ENCODE results near the gene FNBP1. TPM values are rescaled to one million over a fixed set of nuclear protein-coding genes. Genes with fewer than 3 reads are reported as not detected.

Gene FNBP1
- total RNA-seq, 1 experiment from 2014 or later = 80.7 TPM

DNA sequence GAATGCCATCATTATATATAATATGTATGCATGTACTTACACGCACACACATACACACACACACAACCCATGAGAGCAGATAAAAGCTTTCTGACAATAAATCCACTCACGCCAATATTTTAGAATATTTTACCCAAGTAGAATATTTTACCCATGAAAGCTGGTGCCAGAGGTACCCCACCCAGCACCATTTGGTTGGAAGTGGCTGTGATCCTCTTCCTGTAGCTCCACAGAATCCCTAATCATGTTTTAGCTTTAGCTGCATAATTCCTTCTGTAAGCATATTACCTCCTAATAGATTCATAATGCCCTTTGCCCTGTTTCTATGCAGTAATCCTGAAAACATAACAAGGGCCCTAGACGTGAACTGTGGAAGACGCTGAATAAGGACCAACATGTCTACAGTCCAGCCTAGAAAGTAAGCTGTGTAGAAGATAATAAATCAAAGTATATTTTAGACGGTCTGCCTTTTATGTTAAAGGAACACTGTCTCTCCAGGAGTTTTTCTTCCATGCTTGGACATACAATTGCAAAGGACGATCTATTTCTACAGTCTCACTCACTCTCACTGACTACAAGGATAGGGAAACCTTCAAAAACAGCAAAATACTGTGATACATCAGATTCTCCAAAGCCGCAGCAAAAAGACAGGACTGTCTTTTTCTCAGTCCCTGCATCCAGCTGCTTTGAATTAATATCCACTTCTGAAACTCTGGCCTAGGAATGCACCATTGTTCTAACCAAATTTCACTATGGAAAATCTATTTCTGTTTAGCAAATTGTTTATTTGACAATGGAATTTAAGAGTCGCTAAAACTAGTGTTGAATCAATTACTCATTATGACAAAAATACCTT is 109.6 kb downstream of the FNBP1 start:
- POLR2A ChIA-PET (ENCODE audit: unreplicated experiment) = interaction anchor here (0.5 kb wide), 1 partner anchor 12 kb away, joined by 3 read pairs; no protein-coding TSS in a partner anchor
- no peaks in the 10 kb centered on the region for H3K9me3 ChIP-seq (ENCODE audit: insufficient read depth, low read depth)
- no peaks in the 10 kb centered on the region for H3K4me1 ChIP-seq (replicated peaks; ENCODE audit: insufficient read depth)
- intact Hi-C loops (cut with micrococcal nuclease; ENCODE audit: unreplicated experiment) = no loop called here
- no peaks in the 10 kb centered on the region for H3K27me3 ChIP-seq (ENCODE audit: insufficient read depth, low read depth)
- TF ChIP-seq, protein P1, sequence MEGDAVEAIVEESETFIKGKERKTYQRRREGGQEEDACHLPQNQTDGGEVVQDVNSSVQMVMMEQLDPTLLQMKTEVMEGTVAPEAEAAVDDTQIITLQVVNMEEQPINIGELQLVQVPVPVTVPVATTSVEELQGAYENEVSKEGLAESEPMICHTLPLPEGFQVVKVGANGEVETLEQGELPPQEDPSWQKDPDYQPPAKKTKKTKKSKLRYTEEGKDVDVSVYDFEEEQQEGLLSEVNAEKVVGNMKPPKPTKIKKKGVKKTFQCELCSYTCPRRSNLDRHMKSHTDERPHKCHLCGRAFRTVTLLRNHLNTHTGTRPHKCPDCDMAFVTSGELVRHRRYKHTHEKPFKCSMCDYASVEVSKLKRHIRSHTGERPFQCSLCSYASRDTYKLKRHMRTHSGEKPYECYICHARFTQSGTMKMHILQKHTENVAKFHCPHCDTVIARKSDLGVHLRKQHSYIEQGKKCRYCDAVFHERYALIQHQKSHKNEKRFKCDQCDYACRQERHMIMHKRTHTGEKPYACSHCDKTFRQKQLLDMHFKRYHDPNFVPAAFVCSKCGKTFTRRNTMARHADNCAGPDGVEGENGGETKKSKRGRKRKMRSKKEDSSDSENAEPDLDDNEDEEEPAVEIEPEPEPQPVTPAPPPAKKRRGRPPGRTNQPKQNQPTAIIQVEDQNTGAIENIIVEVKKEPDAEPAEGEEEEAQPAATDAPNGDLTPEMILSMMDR (conservative IDR thresholded peaks at IDR 0.05) = no peak
- TF ChIP-seq EZH2 (IDR thresholded peaks at IDR 0.05; ENCODE audit: low read depth) = no peak
- H3K4me2 ChIP-seq = no peak overlapping the region
- no TSS peak for BruUV-seq (replicated peaks)
- H3F3A ChIP-seq (ENCODE audit: insufficient read depth, low read depth) = no peaks in the 10 kb centered on the region
- no peak overlapping the region for H2AFZ ChIP-seq
- no peaks in the 10 kb centered on the region for H3K9me2 ChIP-seq (ENCODE audit: insufficient read depth)
- no peak overlapping the region for H3K4me3 ChIP-seq
- no peak overlapping the region for H3K27ac ChIP-seq
- H3K79me2 ChIP-seq (ENCODE audit: low read depth) = no peaks in the 10 kb centered on the region
- CTCF ChIA-PET = interaction anchor here (0.6 kb wide), 1 partner anchor 115 kb away, joined by 8 read pairs; no protein-coding TSS in a partner anchor
- DNase-seq = no peak
- H3K36me3 ChIP-seq (ENCODE audit: low read depth) = no peaks in the 10 kb centered on the region
- no peaks in the 10 kb centered on the region for H4K20me1 ChIP-seq (ENCODE audit: insufficient read depth)

DNA sequence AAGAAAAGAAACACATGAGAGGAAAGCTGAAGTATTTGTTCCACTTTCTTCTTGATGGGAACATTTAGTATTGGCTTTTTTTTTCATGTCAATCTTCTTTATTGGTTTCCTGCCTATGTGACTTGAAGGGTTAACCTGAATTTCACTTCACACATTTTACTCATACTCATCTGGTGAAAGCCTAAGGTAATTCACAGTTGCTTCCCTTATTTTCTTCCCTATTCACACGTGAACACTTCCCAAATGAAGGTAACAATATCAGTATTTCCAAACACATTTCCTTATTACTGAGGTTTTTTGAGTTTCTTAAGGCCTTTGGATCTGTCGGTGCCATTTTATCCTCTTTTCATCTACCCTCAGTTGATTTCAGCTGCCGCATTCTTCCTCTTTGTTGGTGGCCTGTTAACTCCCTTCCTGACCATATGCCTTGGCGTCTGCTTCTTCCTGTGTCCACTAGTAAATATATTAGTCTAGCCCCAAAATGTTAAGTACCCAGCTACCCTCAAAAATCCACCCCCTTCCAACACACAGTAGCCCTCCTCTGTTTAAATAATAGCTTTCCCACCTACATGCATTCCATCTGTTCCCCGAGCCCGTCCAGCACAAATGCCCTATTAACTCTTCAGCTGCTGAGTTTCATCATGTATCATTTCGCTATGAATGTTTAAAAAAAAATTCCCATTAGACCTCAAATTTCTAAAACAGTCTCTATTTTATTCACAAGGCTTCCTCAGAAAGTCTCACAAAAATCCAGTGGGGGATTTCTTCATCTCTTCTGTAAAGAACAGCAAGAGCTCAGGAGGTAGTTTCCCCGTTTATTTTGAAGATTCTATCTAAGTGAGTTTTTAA is 110.5 kb downstream of the FNBP1 start:
- Histone ChIP-seq H3K27ac (no peak overlapping the region), H2AFZ (no peak overlapping the region), H4K20me1 (ENCODE audit: insufficient read depth) (no peaks in the 10 kb centered on the region), H3K4me1 (replicated peaks; ENCODE audit: insufficient read depth) (no peaks in the 10 kb centered on the region), H3K4me2 (no peak overlapping the region), H3K4me3 (no peak overlapping the region), H3K36me3 (ENCODE audit: low read depth) (no peaks in the 10 kb centered on the region), H3K9me2 (ENCODE audit: insufficient read depth) (no peaks in the 10 kb centered on the region), H3F3A (ENCODE audit: insufficient read depth, low read depth) (no peaks in the 10 kb centered on the region), H3K79me2 (ENCODE audit: low read depth) (no peaks in the 10 kb centered on the region), H3K27me3 (ENCODE audit: insufficient read depth, low read depth) (no peaks in the 10 kb centered on the region), H3K9me3 (ENCODE audit: insufficient read depth, low read depth) (no peaks in the 10 kb centered on the region)
- intact Hi-C loops (cut with micrococcal nuclease; ENCODE audit: unreplicated experiment) = no loop called here
- CTCF ChIA-PET = no interaction called here
- TF ChIP-seq, protein P1 (conservative IDR thresholded peaks at IDR 0.05) = no peak
- BruUV-seq (replicated peaks) = no TSS peak
- POLR2A ChIA-PET (ENCODE audit: unreplicated experiment) = no interaction called here
- DNase-seq = no peak

DNA sequence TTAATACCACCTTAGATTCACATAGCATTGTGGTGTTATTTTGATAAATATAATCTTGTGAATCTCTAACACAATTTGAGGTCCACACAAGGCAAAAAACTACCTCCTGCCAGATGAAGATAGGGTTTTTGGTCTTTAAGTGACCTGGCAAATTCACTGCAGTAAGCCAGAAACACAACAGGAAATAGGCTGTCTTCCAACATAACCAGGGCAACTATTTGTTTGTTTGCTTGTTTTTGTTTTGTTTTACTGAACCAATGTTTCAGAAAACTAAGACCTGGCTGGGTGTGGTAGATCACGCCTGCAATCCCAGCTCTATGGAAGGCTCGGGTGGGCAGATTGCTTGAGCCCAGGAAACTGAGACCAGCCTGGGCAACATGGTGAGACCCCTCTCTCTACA is 112.2 kb downstream of the FNBP1 start:
- TF ChIP-seq, protein P1 (conservative IDR thresholded peaks at IDR 0.05) = no peak
- TF ChIP-seq EZH2 (IDR thresholded peaks at IDR 0.05; ENCODE audit: low read depth) = no peak
- CTCF ChIA-PET = no interaction called here
- H3K9me2 ChIP-seq (ENCODE audit: insufficient read depth) = no peaks in the 10 kb centered on the region
- H3K27me3 ChIP-seq (ENCODE audit: insufficient read depth, low read depth) = no peaks in the 10 kb centered on the region
- H3K4me3 ChIP-seq = no peak overlapping the region
- no peaks in the 10 kb centered on the region for H3F3A ChIP-seq (ENCODE audit: insufficient read depth, low read depth)
- POLR2A ChIA-PET (ENCODE audit: unreplicated experiment) = no interaction called here
- peaks cover 10% of the 10 kb centered on the region for H3K36me3 ChIP-seq (ENCODE audit: low read depth)
- no peak overlapping the region for H3K4me2 ChIP-seq
- H3K9me3 ChIP-seq (ENCODE audit: insufficient read depth, low read depth) = no peaks in the 10 kb centered on the region
- no peaks in the 10 kb centered on the region for H3K4me1 ChIP-seq (replicated peaks; ENCODE audit: insufficient read depth)
- no peaks in the 10 kb centered on the region for H4K20me1 ChIP-seq (ENCODE audit: insufficient read depth)
- no peak overlapping the region for H2AFZ ChIP-seq
- no peak for DNase-seq
- no peak overlapping the region for H3K27ac ChIP-seq
- intact Hi-C loops (cut with micrococcal nuclease; ENCODE audit: unreplicated experiment) = no loop called here
- no peaks in the 10 kb centered on the region for H3K79me2 ChIP-seq (ENCODE audit: low read depth)
- no TSS peak for BruUV-seq (replicated peaks)

Measured in PC-9 (cell line).